HCEC 1CT (cell line): Measurements from ENCODE around the gene RETREG2.

ENCODE experiments used
- DNase-seq: peaks from one replicate; pipeline ENCODE4 v3.0.0-alpha.2; 2017

RETREG2 gene

DNA sequence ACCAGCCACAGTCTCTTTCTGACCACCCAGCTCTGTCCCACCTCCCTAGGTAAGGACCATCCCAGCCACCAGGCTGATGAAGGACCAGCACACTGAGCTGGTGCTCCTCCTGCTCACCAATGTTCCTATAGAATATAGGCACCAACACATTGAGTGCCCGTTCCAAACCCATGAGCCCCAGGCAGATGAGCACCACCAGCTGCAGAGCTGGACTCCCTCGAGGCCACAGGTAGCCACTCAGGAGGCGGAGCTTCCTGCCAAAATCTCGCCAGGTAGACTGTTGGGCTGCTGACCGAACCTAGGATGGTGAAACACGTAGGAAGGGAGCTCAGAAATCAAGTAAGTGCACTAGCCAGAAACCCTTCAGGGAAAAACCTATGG, 38.5 kb downstream of the RETREG2 start:
- no peak for DNase-seq

DNA sequence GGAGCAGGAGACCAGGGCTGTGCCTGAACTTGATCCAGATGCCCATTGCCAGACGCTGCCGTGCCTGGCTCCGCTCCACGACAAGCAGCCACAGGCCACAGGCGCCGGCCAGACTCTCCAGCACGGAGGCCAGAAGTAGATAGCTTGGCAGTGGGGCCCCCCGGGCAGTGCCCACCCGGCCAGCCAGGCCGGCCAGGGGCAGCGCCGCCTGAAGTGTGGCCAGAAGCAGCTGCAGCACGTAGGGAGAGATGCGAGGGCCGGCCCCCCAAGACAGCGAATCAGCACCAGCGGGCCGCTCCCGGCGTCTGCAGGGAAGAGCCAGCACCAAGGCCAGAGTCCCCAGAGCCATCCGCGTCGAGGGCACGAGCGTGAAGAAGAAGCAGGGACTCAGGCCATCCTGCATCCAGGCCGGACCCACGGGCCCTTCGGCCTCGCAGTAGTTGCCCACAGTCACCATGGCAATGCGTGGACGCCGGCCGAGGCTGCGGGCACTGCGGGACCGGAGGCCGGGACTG, 40.2 kb downstream of the RETREG2 start:
- peak; percentile 70 for DNase-seq

DNA sequence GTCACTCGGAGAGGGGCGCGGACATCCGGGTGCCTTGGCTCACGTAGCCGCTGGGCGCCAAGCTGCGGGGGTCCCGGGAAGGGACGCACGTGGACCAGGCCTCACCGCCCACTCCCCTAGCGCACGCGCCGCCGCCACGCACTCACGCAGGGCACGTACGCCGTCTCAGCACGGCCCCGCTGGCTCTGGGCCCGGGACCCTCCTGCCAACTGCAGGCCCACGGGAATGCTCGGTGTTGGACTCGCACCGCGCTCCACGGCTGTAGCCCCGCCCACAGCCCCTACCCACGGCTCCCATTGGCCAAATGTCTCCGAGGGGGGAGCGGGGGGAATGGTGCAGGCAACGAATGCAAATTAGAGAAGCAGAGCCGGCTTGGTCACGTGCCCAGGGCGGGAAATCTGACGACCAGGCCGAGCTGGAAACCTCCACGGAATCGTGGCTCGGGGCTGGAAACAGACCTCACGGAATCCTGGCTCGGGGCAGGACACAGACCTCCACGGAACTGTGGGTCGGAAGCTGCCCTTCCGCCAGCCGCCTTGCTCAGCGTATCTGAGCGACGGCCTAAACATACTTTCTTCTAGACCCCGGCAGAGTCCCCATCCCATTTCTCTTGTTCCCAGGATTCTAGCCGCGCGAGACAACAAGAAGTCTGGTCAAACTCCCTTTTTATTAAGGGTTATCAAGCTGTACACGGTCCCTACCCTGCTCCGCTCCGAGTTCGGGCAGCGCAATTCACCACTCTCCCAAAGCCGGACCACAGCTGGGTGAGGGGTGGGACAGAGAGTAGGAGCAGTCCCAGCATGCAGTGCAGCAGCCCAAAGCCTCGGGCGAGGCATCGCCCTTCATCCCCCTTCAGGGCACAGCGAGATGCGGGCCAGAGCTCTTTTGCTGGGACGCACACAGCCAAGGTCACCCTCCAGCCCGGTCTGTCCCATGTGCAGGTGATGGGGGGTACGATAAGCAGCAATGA, 40.9 kb downstream of the RETREG2 start, which contains the start of gene ABCB6:
TSS of gene ABCB6 (minus strand) at position 227 of the 970 bp plus-strand sequence. CDS start 285 bp downstream, outside the sequence.
- DNase-seq: peak; percentile 88

DNA sequence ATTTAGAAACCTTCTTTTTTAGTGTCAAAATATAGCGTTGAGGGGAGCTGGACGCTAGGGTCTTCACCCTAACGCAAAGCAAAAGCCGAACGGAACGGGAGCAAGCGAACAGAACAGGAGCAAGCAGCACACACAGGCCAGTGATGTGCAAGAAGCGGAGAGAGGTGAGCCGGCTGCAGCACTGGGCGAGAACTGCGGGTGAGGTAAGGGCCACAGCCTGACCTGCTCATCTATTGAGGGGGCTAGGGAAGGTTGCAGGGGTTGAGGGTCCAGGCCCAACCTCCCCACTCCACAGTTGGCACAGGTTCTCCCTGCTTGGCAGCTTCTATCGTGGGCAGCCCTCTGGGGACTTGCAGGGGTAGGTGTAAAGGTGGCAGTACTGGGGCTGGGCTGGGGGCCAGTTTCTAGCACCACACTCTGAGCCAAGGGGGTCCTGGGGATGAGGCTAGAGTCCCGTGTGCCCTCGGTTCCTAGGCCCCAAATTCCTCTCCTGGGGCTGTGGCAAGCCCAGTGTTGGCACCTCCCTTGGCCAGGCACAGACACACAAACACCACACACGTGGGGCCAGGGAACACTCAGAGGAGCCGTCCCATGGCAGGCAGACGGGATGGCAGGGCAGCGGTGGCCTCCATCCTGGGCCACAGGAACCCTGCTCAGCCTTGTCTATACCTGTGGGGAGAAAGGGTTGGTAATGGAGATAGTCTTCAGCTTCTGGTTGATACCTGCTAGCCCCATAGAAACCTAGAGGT, 41.9 kb downstream of the RETREG2 start:
- no peak for DNase-seq

DNA sequence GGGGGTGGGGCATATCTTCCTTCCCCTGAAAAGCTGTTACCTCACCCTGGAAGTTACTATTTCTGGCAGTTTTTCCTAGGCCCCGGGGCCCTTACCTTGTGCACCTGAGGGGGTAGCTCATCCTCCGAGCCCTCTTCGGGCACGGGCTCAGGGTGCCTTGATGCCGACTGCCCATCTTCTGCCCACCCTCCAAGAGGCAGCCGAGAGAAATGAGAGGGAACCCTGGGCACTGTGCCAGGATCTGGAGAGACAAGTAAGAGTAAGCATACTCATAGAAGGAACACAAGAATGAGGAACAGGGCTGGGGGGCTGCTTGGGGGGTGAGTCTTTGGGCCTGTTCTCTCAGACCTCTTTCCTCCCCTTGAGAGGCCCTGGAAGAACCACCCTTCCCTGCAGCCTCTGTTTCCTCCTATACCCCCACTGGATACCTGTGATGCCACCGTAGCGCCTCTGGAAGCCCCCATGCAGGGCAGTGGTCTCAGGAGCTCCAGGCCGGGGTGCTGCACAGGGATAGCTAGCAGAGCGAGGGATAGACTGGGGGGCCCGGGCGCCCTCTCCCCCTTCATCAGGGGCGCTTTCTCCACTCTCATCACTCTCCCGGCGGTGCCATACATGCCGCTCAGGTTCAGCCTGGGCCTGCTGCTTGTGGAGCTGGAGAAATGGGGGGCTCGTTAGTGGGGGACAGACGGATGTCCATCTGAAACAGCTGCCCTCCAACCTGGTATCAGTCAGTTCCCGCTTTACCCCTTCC, 42.8 kb downstream of the RETREG2 start:
- no peak for DNase-seq

DNA sequence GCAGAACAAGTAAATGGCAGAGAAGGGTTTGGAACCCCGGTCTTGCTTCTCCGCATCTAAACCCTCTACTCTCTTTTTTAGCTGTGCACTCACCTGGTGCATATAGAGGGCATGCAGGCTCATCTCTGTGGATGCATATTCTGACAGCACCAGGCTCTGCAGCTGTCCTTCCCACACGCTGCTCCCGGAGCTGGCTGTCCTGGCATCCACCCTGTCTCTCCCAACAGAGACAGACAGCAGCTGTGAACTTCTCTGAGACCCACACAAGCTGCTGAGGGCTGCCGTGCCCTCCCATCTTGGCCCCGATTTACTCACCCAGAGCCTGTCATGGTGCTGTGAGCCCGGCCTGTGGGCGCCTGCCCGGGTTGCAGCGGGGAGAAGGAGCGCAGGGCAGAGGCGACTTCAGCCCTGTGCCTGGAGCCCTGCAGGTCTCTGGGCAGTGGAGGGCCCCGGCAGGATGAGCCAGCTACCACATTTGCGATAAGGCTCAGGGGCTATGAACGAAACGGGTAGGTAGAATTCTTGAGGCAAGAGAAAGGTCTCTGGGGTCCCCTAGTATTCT, 44.0 kb downstream of the RETREG2 start:
- DNase-seq: no peak

DNA sequence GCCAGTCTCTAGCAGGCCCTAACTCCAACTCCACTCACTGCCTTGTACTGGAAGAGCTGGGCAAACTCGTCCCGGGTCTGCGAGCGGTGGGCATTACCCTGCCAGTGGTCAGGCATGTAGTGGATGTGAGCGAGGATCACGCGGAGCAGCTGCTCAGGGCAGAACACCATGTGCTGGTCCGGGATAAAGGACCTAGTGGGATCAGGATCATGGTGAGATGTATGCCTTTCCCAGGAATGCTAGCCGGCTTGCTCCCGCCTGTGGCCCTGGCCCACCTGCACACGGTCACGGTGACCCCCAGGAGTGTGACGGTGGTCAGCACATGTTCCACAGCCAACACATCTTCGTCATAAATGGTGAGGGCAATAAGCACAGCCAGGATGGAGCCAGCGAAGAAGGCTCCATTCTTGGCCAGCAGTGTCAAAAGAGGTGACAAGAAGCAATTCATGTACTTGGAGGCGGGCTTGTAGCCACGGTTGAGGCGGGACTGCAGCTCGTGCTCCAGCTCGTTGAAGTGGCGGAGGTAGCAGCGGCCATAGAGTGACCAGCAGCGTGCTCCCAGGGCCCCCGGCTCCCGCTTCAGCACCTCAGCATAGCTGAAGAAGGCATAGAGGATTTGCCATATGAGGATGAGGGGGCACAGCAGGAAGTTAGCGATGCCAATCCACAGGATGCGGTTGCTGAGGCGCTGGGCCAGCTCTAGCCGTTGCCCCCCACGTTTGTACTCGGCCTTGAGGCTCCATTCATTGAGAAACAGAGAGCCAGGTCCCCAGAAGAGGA, 45.9 kb downstream of the RETREG2 start:
- no peak for DNase-seq

DNA sequence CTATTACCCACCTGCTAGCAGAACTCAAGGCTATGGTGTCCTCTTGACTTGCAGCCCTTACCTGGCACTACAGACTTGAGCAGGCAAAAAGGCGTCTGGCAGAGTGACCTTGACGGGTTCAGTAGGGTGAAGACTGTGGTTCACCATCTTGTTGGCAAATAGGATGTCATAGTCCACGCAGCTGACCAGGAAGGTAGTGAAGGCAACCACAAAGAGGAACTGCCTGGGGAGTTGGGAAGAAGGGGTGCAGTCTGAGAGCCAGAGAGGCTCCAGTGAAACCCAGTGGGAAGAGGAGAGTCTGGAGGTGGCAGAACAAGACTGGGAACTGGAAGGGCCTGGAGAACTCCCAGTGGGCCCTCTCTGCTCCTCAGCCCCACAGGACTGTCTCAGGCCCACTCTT, 47.3 kb downstream of the RETREG2 start:
- DNase-seq: no peak

DNA sequence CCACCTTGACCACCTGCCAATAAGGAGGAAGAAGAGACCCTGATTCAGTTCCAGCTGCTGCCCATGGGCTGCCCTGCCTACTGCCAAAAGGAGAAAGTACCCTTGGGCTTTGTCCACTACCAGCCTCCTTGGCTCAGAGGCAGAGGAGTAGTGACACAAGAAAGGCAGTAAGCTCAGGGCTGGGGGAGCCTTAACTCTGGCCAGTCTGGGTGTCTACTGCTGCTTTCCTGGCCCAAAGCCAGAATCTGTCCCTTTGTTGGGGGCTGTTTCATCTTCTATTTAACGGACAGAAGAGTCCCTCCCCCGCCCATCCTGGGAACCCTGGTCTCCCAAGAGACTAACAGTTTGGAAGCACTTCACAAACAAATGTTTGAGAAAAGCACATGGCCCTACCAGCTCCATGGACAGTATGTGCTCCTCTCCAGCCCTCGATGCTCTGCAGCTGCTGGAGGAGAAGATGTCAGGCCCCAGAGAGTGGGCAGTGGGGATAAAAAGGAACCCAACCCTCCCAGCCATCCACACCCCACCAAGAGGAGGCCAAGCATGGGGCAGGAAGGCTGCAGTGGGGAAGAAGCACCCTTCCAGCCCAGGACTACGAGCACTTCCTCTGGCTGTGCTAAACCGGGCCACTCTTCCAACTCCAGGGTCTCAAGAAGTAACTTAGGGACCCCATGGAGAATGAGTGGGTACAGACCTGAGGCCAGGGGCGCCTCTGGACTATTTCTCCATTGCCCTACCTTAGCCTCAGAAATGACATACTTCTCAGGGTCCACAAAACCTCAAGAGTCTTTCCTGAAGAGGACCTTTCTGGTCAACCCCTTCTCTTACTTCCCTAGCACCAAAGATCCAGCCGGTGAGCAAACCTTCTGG, 50.2 kb downstream of the RETREG2 start:
- DNase-seq: no peak

DNA sequence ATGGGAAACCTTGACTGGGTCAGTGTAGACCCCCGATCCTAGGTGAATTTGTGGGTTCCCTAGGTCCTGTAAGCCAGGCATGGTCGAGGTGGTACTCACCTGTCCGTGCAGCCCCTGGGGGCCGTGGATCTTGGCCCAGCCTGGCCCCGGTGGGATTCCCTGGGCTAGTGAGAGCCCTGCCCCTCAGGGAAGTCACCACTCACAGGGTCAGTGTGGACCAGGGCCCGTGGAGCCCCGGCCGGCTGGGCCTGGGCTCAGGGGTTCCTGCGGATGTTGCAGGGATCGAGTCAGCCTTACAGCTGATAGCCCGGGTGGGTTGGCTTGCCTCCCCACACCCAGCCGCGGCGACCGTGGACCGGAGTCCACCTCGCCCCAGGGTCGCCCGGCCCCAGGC, 50.8 kb downstream of the RETREG2 start:
- no peak for DNase-seq

DNA sequence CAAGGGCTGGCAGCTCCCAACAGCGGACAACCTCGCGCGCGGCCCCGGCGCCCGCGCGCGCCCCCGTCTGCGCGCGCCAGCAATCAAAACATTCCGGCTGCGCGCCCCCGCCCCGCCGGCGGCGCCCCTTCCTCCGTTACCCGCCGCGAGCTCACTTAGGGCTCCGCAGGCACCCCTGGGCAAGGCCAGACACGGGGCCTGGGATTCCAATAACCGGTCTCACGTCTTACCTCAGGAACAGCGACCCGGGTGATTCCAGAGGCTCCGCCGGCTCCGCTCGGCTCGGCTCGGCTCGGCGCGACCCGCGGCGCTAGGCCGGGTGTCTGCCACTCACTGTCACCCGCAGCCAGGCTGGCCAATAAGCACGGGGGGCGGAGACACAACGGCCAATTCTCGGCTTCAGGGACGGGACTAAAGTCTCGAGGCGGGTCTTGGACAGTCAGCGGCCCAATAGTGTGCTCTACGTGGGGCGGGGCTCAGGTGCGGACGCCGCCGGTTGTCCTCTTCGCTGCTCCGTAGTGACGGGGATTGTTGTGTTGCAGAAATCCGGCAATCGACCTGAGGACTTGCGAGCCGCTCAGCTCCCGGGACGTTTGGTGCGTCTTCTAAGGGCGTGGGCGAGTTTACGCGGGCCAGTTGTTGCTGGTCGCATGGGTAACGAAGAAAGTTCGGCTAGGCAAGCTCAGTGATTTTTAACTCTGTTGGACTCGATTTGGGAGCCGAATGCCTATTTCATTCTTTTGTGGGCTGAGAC, 51.4 kb downstream of the RETREG2 start, which contains the start of the genes ANKZF1 and ATG9A:
TSS of gene ANKZF1 (plus strand) at position 502 of the 754 bp plus-strand sequence. CDS start 452 bp downstream, outside the sequence.
TSS of gene ATG9A (minus strand) at position 332 of the 754 bp plus-strand sequence. CDS start 1,612 bp downstream, outside the sequence.
- DNase-seq: peak; percentile 100

DNA sequence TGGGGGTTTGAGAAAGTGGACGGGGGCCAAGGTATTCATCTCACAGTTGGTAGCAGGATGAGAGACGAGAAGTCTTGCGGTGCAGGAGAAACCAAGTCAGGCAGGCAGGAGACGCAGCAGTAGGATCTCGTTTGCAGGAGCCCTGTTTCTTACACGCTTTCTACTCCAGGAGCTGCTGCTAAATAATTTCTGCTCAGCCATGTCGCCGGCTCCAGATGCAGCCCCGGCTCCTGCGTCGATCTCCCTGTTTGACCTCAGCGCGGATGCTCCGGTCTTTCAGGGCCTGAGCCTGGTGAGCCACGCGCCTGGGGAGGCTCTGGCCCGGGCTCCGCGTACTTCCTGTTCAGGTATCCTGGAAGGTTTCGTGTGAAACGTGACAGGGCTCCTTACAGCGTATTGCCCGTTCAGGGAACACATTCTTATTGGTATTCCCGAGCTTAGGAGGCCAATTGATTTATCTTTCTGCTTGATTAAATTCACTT, 52.0 kb downstream of the RETREG2 start:
- DNase-seq: peak; percentile 46

DNA sequence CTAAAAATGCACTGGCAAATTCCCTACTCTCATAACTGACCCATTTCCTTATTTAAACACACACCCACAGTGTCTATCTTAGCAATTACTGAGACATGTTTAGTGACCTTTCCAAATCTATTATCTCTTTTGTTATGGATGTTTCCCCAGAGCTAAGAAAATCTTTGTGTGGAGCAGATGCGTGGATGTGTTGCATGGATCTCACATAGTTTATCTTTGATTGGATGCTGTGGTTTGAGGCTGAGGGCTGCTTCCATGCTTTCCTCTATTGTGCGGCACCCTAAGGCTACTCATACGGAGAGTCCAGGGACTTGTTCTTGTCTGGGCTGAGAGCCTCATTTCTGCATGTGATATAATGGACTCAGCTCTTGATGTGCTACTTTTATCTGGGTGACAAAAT, 56.3 kb downstream of the RETREG2 start:
- DNase-seq: no peak
